ENCODE results near the gene MSL1. TPM values are rescaled to one million over a fixed set of nuclear protein-coding genes. Genes with fewer than 3 reads are reported as not detected.

Gene MSL1
- total and polyA plus RNA-seq, 9 of the 15 experiments (the other 6 are each of a cell fraction or from before 2014, with no cell fraction given): 13.8 to 120 (median 61.9) TPM

DNA sequence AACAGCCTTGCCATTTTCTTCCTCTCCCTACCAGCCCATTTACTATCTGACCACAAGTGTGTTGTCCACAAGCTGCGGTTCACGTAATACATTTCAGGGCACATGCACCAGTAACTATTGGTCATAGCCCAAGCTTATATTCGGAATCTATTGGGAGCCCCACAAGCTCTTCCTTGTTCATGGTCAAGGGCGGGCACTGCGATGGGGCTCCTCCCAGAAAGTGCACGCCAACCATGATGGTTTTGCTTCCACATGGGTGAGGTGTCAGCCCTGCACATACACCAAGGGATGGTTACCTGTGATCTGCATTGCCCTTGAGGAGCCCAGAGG, 46.9 kb upstream of the MSL1 start (continued):
- TF ChIP-seq, protein P1, sequence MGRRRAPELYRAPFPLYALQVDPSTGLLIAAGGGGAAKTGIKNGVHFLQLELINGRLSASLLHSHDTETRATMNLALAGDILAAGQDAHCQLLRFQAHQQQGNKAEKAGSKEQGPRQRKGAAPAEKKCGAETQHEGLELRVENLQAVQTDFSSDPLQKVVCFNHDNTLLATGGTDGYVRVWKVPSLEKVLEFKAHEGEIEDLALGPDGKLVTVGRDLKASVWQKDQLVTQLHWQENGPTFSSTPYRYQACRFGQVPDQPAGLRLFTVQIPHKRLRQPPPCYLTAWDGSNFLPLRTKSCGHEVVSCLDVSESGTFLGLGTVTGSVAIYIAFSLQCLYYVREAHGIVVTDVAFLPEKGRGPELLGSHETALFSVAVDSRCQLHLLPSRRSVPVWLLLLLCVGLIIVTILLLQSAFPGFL (CRISPR knock-in tag; IDR thresholded peaks at IDR 0.05): no peak
- no peak for TF ChIP-seq ZNF695 (CRISPR knock-in tag; IDR thresholded peaks at IDR 0.05)

DNA sequence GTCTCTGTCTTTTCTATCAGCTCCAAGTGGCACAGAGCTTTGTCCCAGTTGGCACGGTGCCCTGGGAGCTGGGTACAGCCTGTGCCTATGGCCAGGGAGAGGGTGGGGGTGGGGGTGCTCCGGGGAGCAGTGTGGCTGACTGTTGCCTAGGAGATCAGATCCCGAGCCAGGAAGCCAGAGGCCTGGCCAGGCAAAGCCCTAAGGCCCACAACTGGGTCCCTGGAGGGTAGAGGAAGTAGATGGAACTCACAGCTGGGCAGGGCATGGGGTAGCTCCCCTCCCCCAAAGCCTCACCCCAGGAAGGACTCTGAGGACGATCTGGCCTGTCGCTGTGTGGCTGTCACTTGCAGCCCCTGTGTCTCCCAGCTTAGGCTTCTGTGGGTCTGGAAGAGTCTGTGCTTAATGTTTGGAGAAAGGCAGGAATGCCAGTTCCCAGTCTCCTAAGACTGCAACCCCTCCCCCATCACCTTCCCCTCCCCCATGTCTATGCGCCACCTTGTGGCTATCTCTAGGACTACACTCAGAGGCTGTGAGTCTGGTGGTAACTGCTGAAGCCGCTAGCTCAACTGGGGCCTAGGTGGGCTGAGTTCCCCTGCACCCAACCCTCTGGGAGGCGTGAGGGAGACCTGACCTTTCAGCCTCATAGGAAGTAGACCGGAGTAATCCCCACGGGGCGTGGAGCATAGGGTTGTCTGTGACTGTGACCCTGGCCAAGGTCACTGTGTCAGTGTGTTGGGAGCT, 46.4 kb upstream of the MSL1 start:
- no peaks in the 10 kb centered on the region for H3K9me1 ChIP-seq (ENCODE audit: control insufficient read depth, insufficient read depth, low read length)
- H3K27me3 ChIP-seq (ENCODE audit: control insufficient read depth in 2 of 2, insufficient read depth in 2 of 2, low read length in 2 of 2): no peaks in the 10 kb centered on the region
- peak overlapping the region; percentile 71 for H3K4me2 ChIP-seq (ENCODE audit: insufficient read depth, low read length)
- peak overlapping the region; percentile 73 for H3K27ac ChIP-seq (ENCODE audit: extremely low read depth, low read depth, low read length)
- peak overlapping the region; percentile 56; the same call in 1 of the 2 replicates for H2AFZ ChIP-seq (ENCODE audit: low read depth, low read length)
- no peaks in the 10 kb centered on the region for H4K20me1 ChIP-seq (replicated peaks; ENCODE audit: control insufficient read depth, insufficient read depth, low read length)
- peaks cover 37% of the 10 kb centered on the region; the same call in 2 of the 3 replicates for H3K36me3 ChIP-seq (ENCODE audit: control insufficient read depth, insufficient read depth, low read length)
- no TSS peak for BruUV-seq (replicated peaks)
- FAIRE-seq (peak; percentile 93), DNase-seq (ENCODE audit: extremely low read depth in 1 of 4, low spot score in 3 of 4) (peak; percentile 71 to 86 (median 76)), ATAC-seq (peak; percentile 84)
- no peaks in the 10 kb centered on the region for H3K9me3 ChIP-seq (replicated peaks; ENCODE audit: control insufficient read depth, insufficient read depth, low read depth, low read length)
- ChIA-PET POLR2A (interaction anchor here (0.6 to 3.2 kb wide), 8 partner anchors 10 to 104 kb away, joined by 3 to 29 read pairs (median 5); partner anchors contain the start of genes MED24 and NR1D1), CTCF (ENCODE audit: low intra/inter-chr PET ratio) (interaction anchor here (0.8 to 1.1 kb wide), 3 partner anchors 41 to 62 kb away, joined by 3 read pairs; no protein-coding TSS in a partner anchor)
- no peak overlapping the region for H3K4me3 ChIP-seq
- in situ Hi-C loops (cut with MboI) (no loop called here), intact Hi-C loops (cut with micrococcal nuclease) (no loop called here)
- H3K9ac ChIP-seq (ENCODE audit: insufficient read depth in 1 of 2, low read depth in 2 of 2, low read length in 2 of 2): peak overlapping the region; percentile 35 to 57; a peak in 3 of 4 replicates
- WGBS (ENCODE audit: insufficient coverage, low coverage, missing lambda C conversion rate): 14% methylated on average over 9 of the region's 11 CpGs
- peaks cover 61 to 62% of the 10 kb centered on the region in 2 experiments for H3K4me1 ChIP-seq (replicated peaks in 1 of 2; ENCODE audit: control insufficient read depth in 2 of 2, insufficient read depth in 2 of 2, low read length in 2 of 2)
- peaks cover 42% of the 10 kb centered on the region for H3K79me2 ChIP-seq (ENCODE audit: control insufficient read depth, insufficient read depth, low read length)
- TF ChIP-seq, protein P2, sequence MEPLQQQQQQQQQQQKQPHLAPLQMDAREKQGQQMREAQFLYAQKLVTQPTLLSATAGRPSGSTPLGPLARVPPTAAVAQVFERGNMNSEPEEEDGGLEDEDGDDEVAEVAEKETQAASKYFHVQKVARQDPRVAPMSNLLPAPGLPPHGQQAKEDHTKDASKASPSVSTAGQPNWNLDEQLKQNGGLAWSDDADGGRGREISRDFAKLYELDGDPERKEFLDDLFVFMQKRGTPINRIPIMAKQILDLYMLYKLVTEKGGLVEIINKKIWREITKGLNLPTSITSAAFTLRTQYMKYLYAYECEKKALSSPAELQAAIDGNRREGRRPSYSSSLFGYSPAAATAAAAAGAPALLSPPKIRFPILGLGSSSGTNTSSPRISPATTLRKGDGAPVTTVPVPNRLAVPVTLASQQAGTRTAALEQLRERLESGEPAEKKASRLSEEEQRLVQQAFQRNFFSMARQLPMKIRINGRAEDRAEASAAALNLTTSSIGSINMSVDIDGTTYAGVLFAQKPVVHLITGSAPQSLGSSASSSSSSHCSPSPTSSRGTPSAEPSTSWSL (CRISPR knock-in tag; IDR thresholded peaks at IDR 0.05; ENCODE audit: borderline replicate concordance): no peak
- peak; percentile 72 for TF ChIP-seq SMAD4 (CRISPR knock-in tag; conservative IDR thresholded peaks at IDR 0.05)
- TF ChIP-seq, protein P3, sequence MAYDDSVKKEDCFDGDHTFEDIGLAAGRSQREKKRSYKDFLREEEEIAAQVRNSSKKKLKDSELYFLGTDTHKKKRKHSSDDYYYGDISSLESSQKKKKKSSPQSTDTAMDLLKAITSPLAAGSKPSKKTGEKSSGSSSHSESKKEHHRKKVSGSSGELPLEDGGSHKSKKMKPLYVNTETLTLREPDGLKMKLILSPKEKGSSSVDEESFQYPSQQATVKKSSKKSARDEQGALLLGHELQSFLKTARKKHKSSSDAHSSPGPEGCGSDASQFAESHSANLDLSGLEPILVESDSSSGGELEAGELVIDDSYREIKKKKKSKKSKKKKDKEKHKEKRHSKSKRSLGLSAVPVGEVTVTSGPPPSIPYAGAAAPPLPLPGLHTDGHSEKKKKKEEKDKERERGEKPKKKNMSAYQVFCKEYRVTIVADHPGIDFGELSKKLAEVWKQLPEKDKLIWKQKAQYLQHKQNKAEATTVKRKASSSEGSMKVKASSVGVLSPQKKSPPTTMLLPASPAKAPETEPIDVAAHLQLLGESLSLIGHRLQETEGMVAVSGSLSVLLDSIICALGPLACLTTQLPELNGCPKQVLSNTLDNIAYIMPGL (CRISPR knock-in tag; IDR thresholded peaks at IDR 0.05): peak; percentile 22; the same call in 1 of the 2 replicates
- no peak for TF ChIP-seq ZNF79 (CRISPR knock-in tag; IDR thresholded peaks at IDR 0.05; ENCODE audit: low read depth)
- TF ChIP-seq OTX1 (CRISPR knock-in tag; IDR thresholded peaks at IDR 0.05): no peak
- no peak for TF ChIP-seq ZNF253 (CRISPR knock-in tag; conservative IDR thresholded peaks at IDR 0.05)
- TF ChIP-seq NFXL1 (CRISPR knock-in tag; IDR thresholded peaks at IDR 0.05): no peak
- TF ChIP-seq KLF6 (CRISPR knock-in tag; IDR thresholded peaks at IDR 0.05; ENCODE audit: borderline replicate concordance): no peak
- no peak for TF ChIP-seq RUNX1 (IDR thresholded peaks at IDR 0.05; ENCODE audit: low read depth)
- TF ChIP-seq NR2C2 (CRISPR knock-in tag; IDR thresholded peaks at IDR 0.05): no peak
- TF ChIP-seq NR2C2 (tag; IDR thresholded peaks at IDR 0.05): peak; percentile 67
- TF ChIP-seq PRMT5 (CRISPR knock-in tag; IDR thresholded peaks at IDR 0.05): no peak
- TF ChIP-seq, protein P4, sequence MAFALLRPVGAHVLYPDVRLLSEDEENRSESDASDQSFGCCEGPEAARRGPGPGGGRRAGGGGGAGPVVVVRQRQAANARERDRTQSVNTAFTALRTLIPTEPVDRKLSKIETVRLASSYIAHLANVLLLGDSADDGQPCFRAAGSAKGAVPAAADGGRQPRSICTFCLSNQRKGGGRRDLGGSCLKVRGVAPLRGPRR (CRISPR knock-in tag; IDR thresholded peaks at IDR 0.05): no peak
